Neural cell (in vitro differentiated cells): ENCODE results near the gene SH3PXD2B. TPM values are rescaled to one million over a fixed set of nuclear protein-coding genes. Genes with fewer than 3 reads are reported as not detected.

Experiments used
- H2AFZ ChIP-seq: fragments of 200-600, 300-800 bp; sonication (generic), shearing (Covaris generic); 2 replicates; pipeline ENCODE4 v1.6.0; 2014; ENCODE audit warnings: low read depth, mild to moderate bottlenecking, antibody characterized with exemption, low read length, moderate library complexity
- H3F3A ChIP-seq: fragments of 200-600 bp; shearing (Covaris generic); 2 replicates; pipeline ENCODE4 v1.6.1; 2016; ENCODE audit warnings: mild to moderate bottlenecking, moderate library complexity, mixed read lengths, antibody characterized with exemption, low read length; ENCODE audit not compliant: insufficient read depth, poor library complexity, severe bottlenecking
- H3K27ac ChIP-seq: fragments of 200-600, 300-800 bp; sonication (generic), shearing (Covaris generic); 2 replicates; pipeline ENCODE4 v1.5.1; 2014; ENCODE audit warnings: mild to moderate bottlenecking, low read length, moderate library complexity
- H3K27me3 ChIP-seq: fragments of 300-800, 200-600 bp; sonication (generic), shearing (Covaris generic); 2 replicates; pipeline ENCODE4 v1.6.0; 2014; ENCODE audit warnings: mild to moderate bottlenecking, low read depth, low read length, moderate library complexity; ENCODE audit not compliant: insufficient read depth
- H3K36me3 ChIP-seq: fragments of 300-800, 200-600 bp; sonication (generic), shearing (Covaris generic); 2 replicates; pipeline ENCODE4 v1.5.1; 2014; ENCODE audit warnings: mild to moderate bottlenecking, antibody characterized with exemption, low read length, moderate library complexity; ENCODE audit not compliant: insufficient read depth
- H3K4me2 ChIP-seq: fragments of 300-800, 200-600 bp; sonication (generic), shearing (Covaris generic); 2 replicates; pipeline ENCODE4 v1.6.0; 2014; ENCODE audit warnings: mild to moderate bottlenecking, low read length
- H3K4me3 ChIP-seq: fragments of 300-800, 200-600 bp; sonication (generic), shearing (Covaris generic); 2 replicates; pipeline ENCODE4 v1.5.1; 2014; ENCODE audit warnings: mild to moderate bottlenecking, low read length, moderate library complexity
- H3K79me2 ChIP-seq: fragments of 200-600 bp; shearing (Covaris generic); replicated peaks from 2 replicates; pipeline ENCODE4 v1.6.0; 2014; ENCODE audit warnings: mild to moderate bottlenecking, low read length, moderate library complexity; ENCODE audit not compliant: insufficient read depth
- H3K9ac ChIP-seq: fragments of 300-800, 200-600 bp; sonication (generic), shearing (Covaris generic); 2 replicates; pipeline ENCODE4 v1.6.1; 2016; ENCODE audit warnings: mild to moderate bottlenecking, low read length, mixed read lengths
- H3K9me2 ChIP-seq: fragments of 200-600 bp; shearing (Covaris generic); 2 replicates; pipeline ENCODE4 v1.6.1; 2016; ENCODE audit warnings: mild to moderate bottlenecking, low read length, mixed read lengths; ENCODE audit not compliant: insufficient read depth
- H3K9me3 ChIP-seq: fragments of 200-600, 300-800 bp; sonication (generic), shearing (Covaris generic); 2 replicates; pipeline ENCODE4 v1.6.1; 2016; ENCODE audit warnings: mild to moderate bottlenecking, mixed run types, low read length, moderate library complexity, mixed read lengths
- H4K20me1 ChIP-seq: fragments of 200-600 bp; shearing (Covaris generic); 2 replicates; pipeline ENCODE4 v1.6.1; 2016; ENCODE audit warnings: mild to moderate bottlenecking, mixed run types; ENCODE audit not compliant: insufficient read depth
- EP300 ChIP-seq: fragments of 450-650 bp; conservative IDR thresholded peaks from 2 replicates; pipeline ENCODE4 v1.6.1; 2014; ENCODE audit warnings: antibody characterized with exemption, mild to moderate bottlenecking, moderate library complexity; ENCODE audit not compliant: poor library complexity, severe bottlenecking
- EZH2 ChIP-seq: fragments of 200-600, 300-800 bp; shearing (Covaris generic), sonication (generic); IDR thresholded peaks from 2 replicates; pipeline ENCODE4 v1.6.1; 2014; ENCODE audit warnings: antibody characterized with exemption, low read length, borderline replicate concordance, mild to moderate bottlenecking; ENCODE audit not compliant: insufficient read depth, poor library complexity, severe bottlenecking
- MXI1 ChIP-seq: fragments of 450-650 bp; conservative IDR thresholded peaks from 2 replicates; pipeline ENCODE4 v1.6.1; 2014; ENCODE audit warnings: antibody characterized with exemption, mild to moderate bottlenecking; ENCODE audit not compliant: poor library complexity, severe bottlenecking
- POLR2AphosphoS5 ChIP-seq: IDR thresholded peaks from 2 replicates; pipeline ENCODE4 v1.6.1; 2012
- RAD21 ChIP-seq: fragments of 450-650 bp; conservative IDR thresholded peaks from 2 replicates; pipeline ENCODE4 v1.6.1; 2014; ENCODE audit warnings: antibody characterized with exemption, mild to moderate bottlenecking, moderate library complexity
- SMC3 ChIP-seq: fragments of 450-650 bp; conservative IDR thresholded peaks from 2 replicates; pipeline ENCODE4 v1.6.1; 2014; ENCODE audit warnings: antibody characterized with exemption, mild to moderate bottlenecking, moderate library complexity; ENCODE audit not compliant: poor library complexity
- TAF1 ChIP-seq: IDR thresholded peaks from 2 replicates; pipeline ENCODE4 v1.6.1; 2012; ENCODE audit warnings: low read depth
- polyA plus RNA-seq: library from polyadenylated mRNA; depleted of rRNA; stranded (reverse); fragments of >200 nt; gene quantifications from 2 replicates; pipeline ENCODE4 v1.2.3, GENCODE V29; 2014
- TF ChIP-seq, protein P1 (sequence below): IDR thresholded peaks from 2 replicates; pipeline ENCODE4 v1.6.1; 2012; ENCODE audit warnings: borderline replicate concordance
- TF ChIP-seq, protein P2 (sequence below): fragments of 450-650 bp; IDR thresholded peaks from 2 replicates; pipeline ENCODE4 v1.5.1; 2014; ENCODE audit warnings: antibody characterized with exemption, mild to moderate bottlenecking, moderate library complexity; ENCODE audit not compliant: poor library complexity, severe bottlenecking

SH3PXD2B gene
- polyA plus RNA-seq, 1 donor from 2014 or later, result 11.7 TPM

DNA sequence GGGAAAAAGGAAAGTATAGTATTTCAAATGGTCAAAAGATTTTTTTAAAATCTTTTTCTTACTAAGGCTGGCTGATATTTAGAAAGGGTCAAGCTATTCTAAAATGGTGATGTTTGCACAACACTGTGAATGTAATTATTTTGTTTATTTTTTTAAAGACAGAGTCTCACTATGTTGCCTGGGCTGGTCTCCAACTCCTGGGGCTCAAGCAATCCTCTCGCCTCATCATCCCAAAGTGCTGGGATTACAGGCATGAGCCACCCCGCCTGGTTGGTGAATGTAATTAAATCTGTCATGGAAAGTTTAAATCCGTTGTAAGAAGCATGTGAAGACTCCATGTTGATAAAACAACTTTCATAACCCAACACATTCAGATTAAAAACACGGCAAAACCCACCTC lies 173.4 kb downstream of the SH3PXD2B start:
- Histone ChIP-seq H3K36me3 (no peaks in the 10 kb centered on the region), H3K4me2 (peak overlapping the region; percentile 86), H3K9me3 (no peaks in the 10 kb centered on the region), H2AFZ (no peak overlapping the region), H3K79me2 (peaks cover 74% of the 10 kb centered on the region), H3F3A (no peaks in the 10 kb centered on the region), H3K27ac (no peak overlapping the region), H3K9ac (peak overlapping the region; percentile 92), H4K20me1 (peaks cover 11% of the 10 kb centered on the region), H3K9me2 (no peaks in the 10 kb centered on the region), H3K4me3 (peak overlapping the region; percentile 87), H3K27me3 (no peaks in the 10 kb centered on the region)
- TF ChIP-seq SMC3, result no peak
- no peak for TF ChIP-seq EZH2
- TF ChIP-seq EP300, result no peak
- TF ChIP-seq POLR2AphosphoS5, result no peak

DNA sequence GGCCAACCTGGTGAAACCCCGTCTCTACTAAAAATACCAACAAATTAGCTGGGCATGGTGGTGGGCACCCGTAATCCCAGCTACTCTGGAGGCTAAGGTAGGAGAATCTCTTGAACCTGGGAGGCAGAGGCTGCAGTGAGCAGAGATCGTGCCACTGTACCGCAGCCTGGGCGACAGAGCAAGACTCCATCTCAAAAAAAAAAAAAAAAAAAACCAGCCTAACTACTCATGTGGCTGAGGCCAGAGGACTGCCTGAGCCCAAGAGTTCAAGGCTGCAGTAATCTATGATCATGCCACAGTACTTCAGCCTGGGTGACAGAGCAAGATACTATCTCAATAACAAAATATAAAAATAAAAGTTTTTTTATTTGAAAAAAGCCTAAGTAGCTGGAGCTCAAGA lies 174.0 kb downstream of the SH3PXD2B start:
- Histone ChIP-seq H3K9ac (no peak overlapping the region), H4K20me1 (peaks cover 11% of the 10 kb centered on the region), H3K27ac (no peak overlapping the region), H3K9me2 (no peaks in the 10 kb centered on the region), H3K79me2 (peaks cover 80% of the 10 kb centered on the region), H3K4me3 (no peak overlapping the region), H3K4me2 (peak overlapping the region; percentile 86), H2AFZ (no peak overlapping the region), H3K9me3 (no peaks in the 10 kb centered on the region), H3K27me3 (no peaks in the 10 kb centered on the region), H3K36me3 (no peaks in the 10 kb centered on the region), H3F3A (no peaks in the 10 kb centered on the region)
- TF ChIP-seq EP300 (no peak), POLR2AphosphoS5 (no peak), MXI1 (no peak), SMC3 (no peak), TAF1 (no peak), RAD21 (no peak), EZH2 (no peak)
- TF ChIP-seq, protein P1, sequence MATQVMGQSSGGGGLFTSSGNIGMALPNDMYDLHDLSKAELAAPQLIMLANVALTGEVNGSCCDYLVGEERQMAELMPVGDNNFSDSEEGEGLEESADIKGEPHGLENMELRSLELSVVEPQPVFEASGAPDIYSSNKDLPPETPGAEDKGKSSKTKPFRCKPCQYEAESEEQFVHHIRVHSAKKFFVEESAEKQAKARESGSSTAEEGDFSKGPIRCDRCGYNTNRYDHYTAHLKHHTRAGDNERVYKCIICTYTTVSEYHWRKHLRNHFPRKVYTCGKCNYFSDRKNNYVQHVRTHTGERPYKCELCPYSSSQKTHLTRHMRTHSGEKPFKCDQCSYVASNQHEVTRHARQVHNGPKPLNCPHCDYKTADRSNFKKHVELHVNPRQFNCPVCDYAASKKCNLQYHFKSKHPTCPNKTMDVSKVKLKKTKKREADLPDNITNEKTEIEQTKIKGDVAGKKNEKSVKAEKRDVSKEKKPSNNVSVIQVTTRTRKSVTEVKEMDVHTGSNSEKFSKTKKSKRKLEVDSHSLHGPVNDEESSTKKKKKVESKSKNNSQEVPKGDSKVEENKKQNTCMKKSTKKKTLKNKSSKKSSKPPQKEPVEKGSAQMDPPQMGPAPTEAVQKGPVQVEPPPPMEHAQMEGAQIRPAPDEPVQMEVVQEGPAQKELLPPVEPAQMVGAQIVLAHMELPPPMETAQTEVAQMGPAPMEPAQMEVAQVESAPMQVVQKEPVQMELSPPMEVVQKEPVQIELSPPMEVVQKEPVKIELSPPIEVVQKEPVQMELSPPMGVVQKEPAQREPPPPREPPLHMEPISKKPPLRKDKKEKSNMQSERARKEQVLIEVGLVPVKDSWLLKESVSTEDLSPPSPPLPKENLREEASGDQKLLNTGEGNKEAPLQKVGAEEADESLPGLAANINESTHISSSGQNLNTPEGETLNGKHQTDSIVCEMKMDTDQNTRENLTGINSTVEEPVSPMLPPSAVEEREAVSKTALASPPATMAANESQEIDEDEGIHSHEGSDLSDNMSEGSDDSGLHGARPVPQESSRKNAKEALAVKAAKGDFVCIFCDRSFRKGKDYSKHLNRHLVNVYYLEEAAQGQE, result no peak
- TF ChIP-seq, protein P2, sequence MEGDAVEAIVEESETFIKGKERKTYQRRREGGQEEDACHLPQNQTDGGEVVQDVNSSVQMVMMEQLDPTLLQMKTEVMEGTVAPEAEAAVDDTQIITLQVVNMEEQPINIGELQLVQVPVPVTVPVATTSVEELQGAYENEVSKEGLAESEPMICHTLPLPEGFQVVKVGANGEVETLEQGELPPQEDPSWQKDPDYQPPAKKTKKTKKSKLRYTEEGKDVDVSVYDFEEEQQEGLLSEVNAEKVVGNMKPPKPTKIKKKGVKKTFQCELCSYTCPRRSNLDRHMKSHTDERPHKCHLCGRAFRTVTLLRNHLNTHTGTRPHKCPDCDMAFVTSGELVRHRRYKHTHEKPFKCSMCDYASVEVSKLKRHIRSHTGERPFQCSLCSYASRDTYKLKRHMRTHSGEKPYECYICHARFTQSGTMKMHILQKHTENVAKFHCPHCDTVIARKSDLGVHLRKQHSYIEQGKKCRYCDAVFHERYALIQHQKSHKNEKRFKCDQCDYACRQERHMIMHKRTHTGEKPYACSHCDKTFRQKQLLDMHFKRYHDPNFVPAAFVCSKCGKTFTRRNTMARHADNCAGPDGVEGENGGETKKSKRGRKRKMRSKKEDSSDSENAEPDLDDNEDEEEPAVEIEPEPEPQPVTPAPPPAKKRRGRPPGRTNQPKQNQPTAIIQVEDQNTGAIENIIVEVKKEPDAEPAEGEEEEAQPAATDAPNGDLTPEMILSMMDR, result no peak

DNA sequence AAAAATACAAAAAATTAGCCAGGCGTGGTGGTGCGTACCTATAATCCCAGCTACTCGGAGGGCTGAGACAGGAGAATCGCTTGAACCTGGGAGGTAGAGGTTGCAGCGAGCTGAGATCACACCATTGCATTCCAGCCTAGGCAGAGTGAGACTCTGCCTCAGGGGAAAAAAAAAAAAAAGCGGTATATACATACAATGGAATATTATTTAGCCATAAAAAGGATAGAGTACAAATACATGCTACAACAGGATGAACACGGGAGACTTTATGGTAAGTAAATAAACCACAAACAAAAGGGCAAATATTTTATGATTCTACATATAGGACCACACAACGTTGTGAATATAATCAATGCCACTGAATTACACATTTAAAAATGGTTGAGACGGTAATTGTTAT lies 176.0 kb downstream of the SH3PXD2B start:
- Histone ChIP-seq H3K27me3 (no peaks in the 10 kb centered on the region), H3K9me3 (no peaks in the 10 kb centered on the region), H3K27ac (no peak overlapping the region), H2AFZ (no peak overlapping the region), H3F3A (no peaks in the 10 kb centered on the region), H3K79me2 (peaks cover 96% of the 10 kb centered on the region), H3K36me3 (no peaks in the 10 kb centered on the region), H3K9ac (no peak overlapping the region), H3K4me2 (no peak overlapping the region), H3K4me3 (no peak overlapping the region), H3K9me2 (no peaks in the 10 kb centered on the region), H4K20me1 (peaks cover 11% of the 10 kb centered on the region)
- no peak for TF ChIP-seq TAF1
- TF ChIP-seq SMC3, result no peak
- no peak for TF ChIP-seq EP300
- TF ChIP-seq, protein P1, result no peak
- TF ChIP-seq RAD21, result no peak
- no peak for TF ChIP-seq MXI1
- no peak for TF ChIP-seq EZH2
- TF ChIP-seq POLR2AphosphoS5, result no peak
- TF ChIP-seq, protein P2, result no peak
